Colonic mucosa (tissue), 4 donors: Measurements from ENCODE around the gene AUTS2. TPM values are rescaled to one million over a fixed set of nuclear protein-coding genes. Genes with fewer than 3 reads are reported as not detected.

ENCODE experiments used
- DNase-seq: peaks from one replicate; pipeline ENCODE4 v3.0.0-alpha.2; 2020
- H3K27ac ChIP-seq: fragments of 200-600 bp; one replicate; pipeline ENCODE4 v1.8.0; 2021
- H3K27me3 ChIP-seq: fragments of 200-600 bp; one replicate; pipeline ENCODE4 v1.8.0; 2021
- H3K36me3 ChIP-seq: fragments of 200-600 bp; one replicate; pipeline ENCODE4 v1.8.0; 2021
- H3K4me1 ChIP-seq: fragments of 200-600 bp; one replicate; pipeline ENCODE4 v1.8.0; 2021; ENCODE audit warnings: mild to moderate bottlenecking
- H3K4me3 ChIP-seq: fragments of 200-600 bp; one replicate; pipeline ENCODE4 v1.8.0; 2021
- H3K9ac ChIP-seq, 2 donors: one replicate each; pipeline ENCODE4 v1.7.0; 2013; ENCODE audit warnings: control low read depth in 2 of 2, low read depth in 2 of 2, low read length in 2 of 2
- H3K9me3 ChIP-seq: fragments of 200-600 bp; one replicate; pipeline ENCODE4 v1.8.0; 2021
- CTCF ChIP-seq: fragments of 200-600 bp; IDR thresholded peaks from one replicate; pipeline ENCODE4 v1.8.0; 2022; ENCODE audit warnings: antibody characterized with exemption, mild to moderate bottlenecking
- intact Hi-C: fragments of 100-400 bp; cut with DNase I; formaldehyde crosslinking; loops from one replicate; pipeline ENCODE4 v1.14.1; 2022
- total RNA-seq, 2 donors: library from RNA; stranded (reverse); fragmentation: NEBNext Ultra II Directional in 1 of 2; extraction: Animal tissue kit (Norgen Biotek cat#: 25700) in 1 of 2; gene quantifications; one replicate each; pipeline ENCODE4 v1.2.1, GENCODE V29; 2021
- donor health status: healthy.
- donor health status: DM: no; HTN: no; CAD: no.
- donor health status: DM: no; HTN: no; CAD: no.

The AUTS2 gene
- total RNA-seq, 2 donors from 2014 or later = 39.8 to 42.3 TPM

GRCh38 chr7:69878015-69878414 lies 279.7 kb downstream of the AUTS2 start:
- H3K27me3 ChIP-seq = no peaks in the 10 kb centered on the region
- no peaks in the 10 kb centered on the region for H3K36me3 ChIP-seq
- no peaks in the 10 kb centered on the region for H3K9me3 ChIP-seq
- DNase-seq = no peak
- H3K4me3 ChIP-seq = no peak overlapping the region
- no peak overlapping the region for H3K9ac ChIP-seq
- no peaks in the 10 kb centered on the region for H3K4me1 ChIP-seq
- intact Hi-C loops = no loop called here
- no peak overlapping the region for H3K27ac ChIP-seq
- TF ChIP-seq CTCF = no peak

- Histone ChIP-seq H3K36me3 (no peaks in the 10 kb centered on the region), H3K9ac (no peak overlapping the region), H3K27ac (no peak overlapping the region), H3K4me1 (no peaks in the 10 kb centered on the region), H3K9me3 (no peaks in the 10 kb centered on the region), H3K4me3 (no peak overlapping the region), H3K27me3 (no peaks in the 10 kb centered on the region)
- intact Hi-C loops = no loop called here
- no peak for TF ChIP-seq CTCF
- no peak for DNase-seq
These were observed 280.3 kb downstream of the AUTS2 start for GRCh38 chr7:69878591-69878990.

- intact Hi-C loops = no loop called here
- H3K36me3 ChIP-seq = no peaks in the 10 kb centered on the region
- no peaks in the 10 kb centered on the region for H3K9me3 ChIP-seq
- no peak overlapping the region for H3K9ac ChIP-seq
- no peaks in the 10 kb centered on the region for H3K27me3 ChIP-seq
- H3K27ac ChIP-seq = no peak overlapping the region
- no peak overlapping the region for H3K4me3 ChIP-seq
- no peak for DNase-seq
- TF ChIP-seq CTCF = no peak
- no peaks in the 10 kb centered on the region for H3K4me1 ChIP-seq
These were observed 281.7 kb downstream of the AUTS2 start for GRCh38 chr7:69879989-69880388.

GRCh38 chr7:69880840-69881239 lies 282.6 kb downstream of the AUTS2 start:
- intact Hi-C loops = no loop called here
- no peaks in the 10 kb centered on the region for H3K4me1 ChIP-seq
- no peak overlapping the region for H3K9ac ChIP-seq
- no peak overlapping the region for H3K27ac ChIP-seq
- no peaks in the 10 kb centered on the region for H3K36me3 ChIP-seq
- no peaks in the 10 kb centered on the region for H3K9me3 ChIP-seq
- no peak for TF ChIP-seq CTCF
- no peak for DNase-seq
- H3K27me3 ChIP-seq = no peaks in the 10 kb centered on the region
- H3K4me3 ChIP-seq = no peak overlapping the region

- intact Hi-C loops = no loop called here
- Histone ChIP-seq H3K27ac (no peak overlapping the region), H3K4me3 (no peak overlapping the region), H3K9ac (no peak overlapping the region), H3K36me3 (no peaks in the 10 kb centered on the region), H3K9me3 (no peaks in the 10 kb centered on the region), H3K27me3 (no peaks in the 10 kb centered on the region), H3K4me1 (no peaks in the 10 kb centered on the region)
- no peak for DNase-seq
- TF ChIP-seq CTCF = no peak
These were observed 284.0 kb downstream of the AUTS2 start for GRCh38 chr7:69882269-69882668.

GRCh38 chr7:69883399-69883891 lies 285.2 kb downstream of the AUTS2 start:
- H3K36me3 ChIP-seq = no peaks in the 10 kb centered on the region
- no peaks in the 10 kb centered on the region for H3K4me1 ChIP-seq
- no peaks in the 10 kb centered on the region for H3K9me3 ChIP-seq
- intact Hi-C loops = no loop called here
- no peak overlapping the region for H3K27ac ChIP-seq
- no peak overlapping the region for H3K4me3 ChIP-seq
- no peak overlapping the region for H3K9ac ChIP-seq
- no peak for DNase-seq
- no peaks in the 10 kb centered on the region for H3K27me3 ChIP-seq
- no peak for TF ChIP-seq CTCF
